HG03135 (cell line): Measurements from ENCODE around the gene PRR23B.
"Not testable (repeated sequence)": the region's sequence is repeated elsewhere in the genome, so short reads cannot be mapped to it uniquely, and the experiment has no call there.

Experiments
- ATAC-seq: cut with Tn5 transposase; IDR thresholded peaks from one replicate; pipeline ENCODE4 v1.9.1; 2021; ENCODE audit warnings: mild to moderate bottlenecking, moderate library complexity; ENCODE audit not compliant: unreplicated experiment

Gene PRR23B

GRCh38 chr3:139020868-139021234 lies at the start of gene PRR23B:
Gene PRR23B (minus strand): TSS chr3:139020926. CDS start chr3:139020661, 265 bp downstream.
- ATAC-seq: no peak

DNA sequence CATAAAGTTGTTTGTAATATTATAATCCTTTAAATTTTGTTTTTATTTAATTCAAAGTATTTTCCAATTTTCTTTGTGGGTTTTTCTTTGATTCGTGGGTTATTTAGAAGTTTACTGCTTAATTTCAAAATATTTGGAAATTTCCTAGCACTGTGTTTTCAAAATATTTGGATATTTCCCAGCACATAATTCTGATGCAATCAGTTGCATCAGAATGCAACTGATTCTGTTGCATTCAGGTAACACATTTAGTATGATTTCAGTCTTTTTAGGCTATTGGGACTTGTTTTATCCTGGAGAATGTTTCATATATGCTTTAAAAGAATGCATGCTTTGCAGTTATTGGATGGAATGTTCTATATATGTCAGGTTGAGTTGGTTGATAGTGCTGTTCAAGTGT lies 42.2 kb upstream of the PRR23B start:
- no peak for ATAC-seq

- ATAC-seq: no peak
These were observed 32.3 kb upstream of the PRR23B start for GRCh38 chr3:139052802-139053600.

- no peak for ATAC-seq
These were observed 23.9 kb upstream of the PRR23B start, which contains the start of gene PRR23C for GRCh38 chr3:139044366-139045210. Gene PRR23C (minus strand): TSS chr3:139044892. CDS start chr3:139044620, 272 bp downstream.

GRCh38 chr3:139043554-139044365 lies 23.0 kb upstream of the PRR23B start:
- ATAC-seq: no peak

- no peak for ATAC-seq
These were observed 16.8 kb upstream of the PRR23B start for GRCh38 chr3:139037478-139037877.

GRCh38 chr3:139032326-139033002 lies 11.7 kb upstream of the PRR23B start:
- no peak for ATAC-seq

- ATAC-seq: not testable (repeated sequence)
These were observed 9.8 kb upstream of the PRR23B start for GRCh38 chr3:139030576-139030975.

DNA sequence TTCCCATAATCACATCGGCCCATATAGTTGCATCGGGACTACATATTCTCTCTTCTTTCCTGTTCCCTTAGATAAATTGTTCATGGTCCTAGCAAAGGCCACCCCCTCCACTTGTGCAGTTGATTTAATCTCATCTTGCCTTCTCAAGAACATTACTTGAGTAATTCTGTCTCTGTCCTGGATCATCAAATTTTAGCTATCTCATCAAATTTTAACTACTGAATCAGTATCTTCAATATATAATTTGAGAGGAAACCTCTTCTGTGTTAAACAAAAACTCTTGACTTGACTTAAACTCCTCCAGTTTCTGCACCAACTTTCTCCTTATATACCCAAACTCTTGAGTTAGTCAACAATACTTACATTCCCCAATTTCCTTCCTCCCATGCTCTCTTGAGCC lies 4.2 kb upstream of the PRR23B start:
- no peak for ATAC-seq

DNA sequence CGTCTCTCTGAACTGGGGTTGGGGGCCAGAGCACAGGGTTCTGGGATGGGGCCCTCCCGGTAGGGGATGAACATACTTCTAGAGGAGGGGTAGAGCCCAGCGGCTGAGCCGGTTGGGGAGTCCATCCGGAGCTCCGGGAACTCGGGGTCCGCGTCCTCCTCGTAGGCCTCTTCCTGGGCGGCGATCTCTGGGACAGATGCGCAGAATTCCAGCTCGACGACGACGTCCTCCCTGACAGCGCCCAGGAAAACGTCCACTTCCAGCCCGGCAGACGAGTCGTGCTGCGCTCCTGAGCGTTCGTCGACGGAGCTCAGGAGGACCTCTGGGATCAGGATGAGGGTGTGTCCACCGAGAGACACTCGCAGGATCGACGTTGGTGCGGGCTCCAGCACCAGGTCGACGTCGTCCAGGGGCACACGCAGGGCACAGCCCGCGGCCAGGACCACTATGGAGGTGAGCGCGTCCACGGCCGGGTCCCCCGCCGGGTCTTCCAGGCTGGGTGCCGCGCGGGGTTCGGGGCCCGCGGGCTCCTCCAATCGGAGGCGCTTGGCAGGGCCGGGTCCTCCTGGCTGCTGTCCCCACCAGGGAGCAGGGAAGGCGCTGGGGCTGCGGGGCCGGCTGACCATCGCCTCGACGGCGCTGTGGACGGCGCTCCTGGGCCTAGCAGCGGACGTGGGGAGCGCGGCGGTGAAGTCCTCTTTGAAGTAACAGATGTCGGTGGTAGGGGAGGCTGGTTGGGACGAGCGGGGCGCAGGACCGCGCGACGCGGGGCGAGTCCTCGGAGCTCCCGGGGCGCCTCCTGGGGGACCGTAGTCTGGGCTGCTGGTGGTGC lies 474 bp downstream of the PRR23B start:
- no peak for ATAC-seq

- ATAC-seq: no peak
These were observed 4.2 kb downstream of the PRR23B start for GRCh38 chr3:139016430-139017048.

DNA sequence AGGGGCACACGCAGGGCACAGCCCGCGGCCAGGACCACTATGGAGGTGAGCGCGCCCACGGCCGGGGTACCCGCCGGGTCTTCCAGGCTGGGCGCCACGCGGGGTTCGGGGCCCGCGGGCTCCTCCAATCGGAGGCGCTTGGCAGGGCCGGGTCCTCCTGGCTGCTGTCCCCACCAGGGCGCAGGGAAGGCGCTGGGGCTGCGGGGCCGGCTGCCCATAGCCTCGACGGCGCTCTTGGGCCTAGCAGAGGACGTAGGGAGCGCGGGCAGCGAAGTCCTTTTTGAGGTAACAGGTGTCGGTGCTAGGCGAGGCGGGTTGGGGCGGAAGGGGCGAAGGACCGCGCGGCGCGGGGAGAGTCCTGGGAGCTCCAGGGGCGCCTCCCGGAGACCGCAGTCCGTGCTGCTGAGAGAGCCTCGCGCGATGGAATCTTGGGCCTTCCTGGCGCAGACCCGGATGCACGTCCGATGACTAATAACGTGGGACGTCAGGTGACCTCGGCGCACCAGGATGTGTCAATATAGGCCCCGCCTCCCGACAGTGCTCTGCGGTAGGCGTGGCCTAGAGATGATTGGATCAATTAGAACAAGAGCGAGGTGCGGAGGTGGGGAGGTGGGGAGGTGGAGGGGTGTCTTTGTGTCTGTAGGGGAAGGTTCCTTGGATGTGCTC lies 14.5 kb downstream of the PRR23B start, which contains the start of gene PRR23A:
PRR23A (minus strand) TSS at position 218 of the 666 bp plus-strand sequence; CDS start at position 218, 0 bp downstream.
- no peak for ATAC-seq

GRCh38 chr3:139005356-139005993 lies 15.3 kb downstream of the PRR23B start:
- ATAC-seq: no peak

GRCh38 chr3:138995706-138996105 lies 25.0 kb downstream of the PRR23B start:
- no peak for ATAC-seq

DNA sequence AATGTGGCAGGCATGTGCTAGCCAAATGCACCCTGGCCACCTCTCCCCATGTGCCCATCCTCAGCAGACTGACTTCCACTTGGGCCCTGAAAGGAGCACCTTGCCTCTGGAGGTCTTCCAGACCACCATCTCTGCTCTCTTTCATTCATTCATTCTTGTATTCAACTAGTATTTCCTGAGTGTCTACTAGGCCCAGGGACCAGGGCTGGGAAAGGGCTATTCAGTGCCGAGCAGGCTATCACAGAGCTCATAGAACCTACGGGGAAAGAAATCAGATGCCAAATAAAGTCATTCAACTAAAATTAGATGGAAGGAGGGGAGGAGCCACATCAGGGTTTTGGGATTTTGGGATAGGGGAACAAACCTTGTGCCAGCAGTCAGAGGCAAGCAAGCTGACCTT lies 33.5 kb downstream of the PRR23B start:
- no peak for ATAC-seq

DNA sequence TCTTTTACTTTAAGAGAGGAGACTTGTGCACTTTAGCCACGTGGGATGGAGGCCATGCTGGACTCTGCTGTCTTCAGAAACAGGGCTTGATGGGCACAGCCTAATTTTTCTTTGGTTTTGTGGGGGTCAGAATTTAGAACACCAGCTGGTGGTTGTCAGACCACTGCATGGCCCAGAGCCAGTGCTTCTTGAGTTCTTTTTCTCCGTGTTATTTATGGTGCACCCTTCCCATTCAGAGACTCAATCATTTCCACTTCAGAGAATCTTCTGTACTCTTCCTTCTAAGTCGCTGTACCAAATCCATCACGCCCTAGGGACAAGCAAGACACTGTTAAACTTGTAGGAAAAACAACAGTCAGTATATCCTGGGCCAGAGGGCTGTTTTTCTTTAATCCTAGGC lies 34.8 kb downstream of the PRR23B start:
- ATAC-seq: no peak

- no peak for ATAC-seq
These were observed 35.9 kb downstream of the PRR23B start for GRCh38 chr3:138984816-138985215.

DNA sequence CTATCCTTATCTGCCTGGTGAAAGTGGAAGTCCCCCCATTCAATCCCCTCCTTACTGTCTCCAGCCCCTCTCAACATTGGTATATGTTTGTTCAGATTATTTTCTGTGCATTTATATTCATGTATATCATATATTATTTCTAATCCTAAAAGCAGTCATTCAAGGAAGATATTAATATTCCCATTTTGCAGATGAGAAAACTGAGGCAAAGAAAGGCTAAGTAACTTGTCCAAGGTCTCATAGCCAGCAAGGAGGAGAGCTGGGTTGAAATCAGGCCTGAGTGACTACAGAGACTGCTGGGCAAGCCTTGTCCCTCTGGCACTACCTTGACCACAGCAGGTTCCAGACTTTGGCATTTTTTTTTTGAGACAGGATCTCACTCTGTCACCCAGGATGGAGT lies 44.7 kb downstream of the PRR23B start:
- ATAC-seq: no peak
